Parietal lobe (tissue), 2 donors: ENCODE data around the gene GNG14. TPM values are rescaled to one million over a fixed set of nuclear protein-coding genes. Genes with fewer than 3 reads are reported as not detected.

Experiments
- small RNA-seq: library from RNA; depleted of rRNA; stranded (forward); fragments of <200 nt; gene quantifications from one replicate; pipeline ENCODE3, GENCODE V24; 2014; ENCODE audit warnings: low replicate concordance
- total RNA-seq: library from RNA; depleted of rRNA; stranded (reverse); fragments of >200 nt; gene quantifications from one replicate; pipeline ENCODE4 v1.2.3, GENCODE V29; 2014

The GNG14 gene
- not detected for total RNA-seq

DNA sequence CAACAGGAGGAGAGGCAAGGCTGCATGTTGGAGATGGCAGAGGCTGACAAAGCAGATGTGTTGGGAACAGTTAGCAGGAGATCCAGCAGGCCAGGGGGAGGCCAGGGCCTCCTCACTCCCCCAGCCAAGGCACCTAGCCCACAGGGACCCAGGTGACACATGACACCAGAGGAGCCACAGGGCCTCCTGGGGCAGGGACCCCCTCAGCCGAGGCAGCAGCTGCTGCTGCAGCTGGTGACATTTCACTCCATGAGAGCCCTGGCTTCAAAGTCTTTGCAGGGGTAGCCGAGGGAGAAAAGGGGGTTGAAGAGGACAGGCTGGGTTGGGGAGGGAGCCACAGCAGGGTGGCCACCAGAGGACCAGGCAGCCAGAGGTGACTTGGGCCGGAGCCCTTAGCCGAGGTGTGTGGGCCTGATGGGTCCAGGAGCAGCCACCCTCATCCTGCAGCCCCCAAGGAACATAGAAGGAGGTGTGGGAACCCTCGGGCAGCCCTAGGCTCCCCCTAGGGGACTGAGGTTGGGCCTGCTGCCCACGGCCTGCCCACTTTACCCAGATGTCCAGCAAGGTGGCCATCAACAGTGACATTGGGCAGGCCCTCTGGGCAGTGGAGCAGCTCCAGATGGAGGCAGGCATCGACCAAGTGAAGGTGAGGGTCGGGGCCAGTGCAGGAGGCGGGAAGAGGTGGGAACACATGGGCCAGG is at the start of gene GNG14:
Gene GNG14 (plus strand): TSS at position 503 of the 701 bp plus-strand sequence. CDS start 51 bp downstream, at position 554.

DNA sequence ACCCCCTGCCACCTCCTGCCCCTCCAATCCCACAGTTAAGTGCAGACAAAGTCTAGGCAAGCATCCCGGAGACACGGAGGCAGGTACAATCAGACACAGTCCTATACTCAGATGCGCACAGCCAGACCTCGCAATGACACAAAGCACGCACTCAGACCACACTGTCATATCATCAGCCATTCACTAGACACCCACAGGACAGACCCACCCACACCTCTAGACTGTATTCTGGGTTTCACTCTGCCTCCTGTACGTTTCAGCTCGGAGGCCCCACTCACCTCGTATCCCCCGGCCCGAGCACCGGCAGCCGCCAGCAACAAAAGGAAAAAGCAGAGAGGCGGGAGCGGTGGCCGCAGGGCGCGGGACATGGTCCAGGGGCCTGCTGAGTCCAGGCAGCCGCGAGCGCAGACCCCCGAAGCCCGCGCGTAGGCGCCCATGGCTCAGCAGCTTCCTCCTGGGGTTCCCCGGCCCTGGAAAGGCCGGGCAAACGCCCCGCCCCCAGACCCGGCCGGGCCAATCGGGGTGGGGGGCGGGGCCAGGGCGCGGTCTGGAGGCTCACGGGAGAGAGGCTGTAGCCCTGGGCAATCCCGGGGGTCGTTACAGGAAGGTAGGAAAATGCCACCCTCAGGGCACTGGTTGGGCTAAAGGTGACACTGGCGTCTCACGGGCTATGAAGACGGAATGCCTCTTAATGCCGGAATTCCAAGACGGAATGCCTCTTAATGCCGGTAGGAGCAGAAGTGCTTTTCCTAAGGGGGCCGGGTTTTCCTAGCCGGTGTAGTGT is 21.3 kb upstream of the GNG14 start, which contains the start of the genes MAN2B1 and WDR83:
Gene MAN2B1 (minus strand): TSS at position 478 of the 784 bp plus-strand sequence. CDS start 41 bp downstream, at position 437.
Gene WDR83 (plus strand): TSS at position 543 of the 784 bp plus-strand sequence. CDS start 2,984 bp downstream, outside the sequence.

DNA sequence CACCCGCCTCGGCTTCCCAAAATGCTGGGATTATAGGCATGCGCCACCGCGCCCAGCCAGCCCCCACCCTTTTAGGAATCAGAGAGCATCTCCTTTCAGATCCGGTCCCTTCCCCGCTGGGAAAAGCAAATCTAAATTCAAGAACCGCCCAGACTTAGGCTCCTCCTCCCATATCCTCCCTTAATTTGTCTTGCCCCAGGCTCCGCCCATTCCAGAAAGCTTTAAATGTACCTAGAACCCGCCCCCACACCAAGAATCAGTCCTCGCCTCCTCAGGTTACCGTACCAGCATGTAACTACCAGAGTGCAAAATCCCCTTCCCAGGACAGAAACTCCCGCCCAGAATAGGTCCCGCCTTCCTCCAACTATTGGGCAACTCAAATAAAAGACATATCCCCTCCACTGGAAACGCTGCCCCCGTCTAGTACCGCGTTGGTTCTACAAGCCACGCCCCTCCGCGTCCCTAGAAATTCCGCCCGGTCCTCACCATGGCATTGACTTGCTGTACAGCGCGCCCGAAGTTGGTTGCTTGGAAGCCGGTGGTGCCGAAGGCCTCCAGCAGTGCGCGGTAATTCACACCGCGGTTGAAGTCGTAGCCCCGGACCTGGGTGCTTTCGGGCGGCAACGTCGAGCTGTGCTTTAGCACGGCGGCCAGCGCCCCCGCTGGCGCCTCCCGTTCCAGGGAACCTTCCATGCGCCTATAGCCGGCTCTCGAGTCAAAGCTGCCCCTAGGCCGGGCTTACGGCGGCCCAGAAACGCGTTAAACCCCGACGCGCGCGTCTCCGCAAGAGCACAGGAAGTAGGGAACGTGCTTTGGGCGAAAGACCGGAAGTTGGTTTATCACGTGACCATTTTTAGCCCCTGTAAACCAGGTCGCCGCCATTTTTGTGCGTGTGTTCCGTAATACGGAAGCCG is 6.5 kb upstream of the GNG14 start, which contains the start of gene DHPS:
Gene DHPS (minus strand): TSS at position 807 of the 914 bp plus-strand sequence. CDS start 114 bp downstream, at position 693.

DNA sequence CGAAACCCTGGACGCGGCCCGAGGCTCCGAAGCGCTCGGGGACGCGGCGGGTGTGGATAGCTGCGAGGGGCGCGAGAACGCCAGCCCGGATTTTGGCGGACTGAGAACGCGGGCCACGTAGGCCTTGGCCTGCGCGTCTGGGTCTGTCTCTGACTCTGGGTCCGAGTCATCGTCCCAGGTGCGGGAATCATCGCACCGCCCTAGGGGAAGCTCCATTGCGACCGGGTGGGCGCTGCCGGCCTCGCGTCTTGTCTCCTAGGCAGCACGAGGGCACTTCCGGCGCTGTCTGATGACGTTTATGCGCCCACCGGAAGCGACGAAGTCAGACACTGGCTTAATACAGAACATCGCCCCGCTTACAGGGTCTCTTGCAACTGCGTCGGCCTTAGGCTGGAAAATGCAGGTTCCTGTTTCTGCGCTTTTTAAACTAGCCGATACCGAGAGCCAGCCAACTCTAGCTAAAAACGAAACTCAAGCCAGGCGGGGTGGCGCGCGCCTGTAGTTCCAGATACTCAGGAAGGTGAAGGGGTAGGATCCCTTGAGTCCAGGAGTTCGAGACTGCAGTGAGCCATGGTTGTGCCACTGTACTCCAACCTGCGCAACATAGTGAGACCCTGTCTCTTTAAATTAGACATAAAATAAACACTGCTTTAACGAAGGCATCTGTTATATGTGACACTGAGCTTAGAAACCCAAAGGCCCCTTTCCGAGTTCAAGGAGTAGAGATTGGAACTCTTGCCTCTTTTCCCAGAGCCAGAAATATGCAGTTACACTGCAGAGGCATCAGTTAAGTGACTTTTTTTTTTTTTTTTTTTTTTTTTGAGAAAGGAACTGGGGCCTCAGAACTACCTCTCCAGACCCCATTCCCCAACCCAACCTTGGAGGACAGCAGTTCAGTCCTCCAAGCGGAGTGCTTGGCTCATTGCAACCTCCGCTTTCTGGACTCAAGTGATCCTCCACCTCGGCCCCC is 8.9 kb downstream of the GNG14 start, which contains the start of gene FBXW9:
Gene FBXW9 (minus strand): TSS at position 266 of the 970 bp plus-strand sequence. CDS start 50 bp downstream, at position 216.

DNA sequence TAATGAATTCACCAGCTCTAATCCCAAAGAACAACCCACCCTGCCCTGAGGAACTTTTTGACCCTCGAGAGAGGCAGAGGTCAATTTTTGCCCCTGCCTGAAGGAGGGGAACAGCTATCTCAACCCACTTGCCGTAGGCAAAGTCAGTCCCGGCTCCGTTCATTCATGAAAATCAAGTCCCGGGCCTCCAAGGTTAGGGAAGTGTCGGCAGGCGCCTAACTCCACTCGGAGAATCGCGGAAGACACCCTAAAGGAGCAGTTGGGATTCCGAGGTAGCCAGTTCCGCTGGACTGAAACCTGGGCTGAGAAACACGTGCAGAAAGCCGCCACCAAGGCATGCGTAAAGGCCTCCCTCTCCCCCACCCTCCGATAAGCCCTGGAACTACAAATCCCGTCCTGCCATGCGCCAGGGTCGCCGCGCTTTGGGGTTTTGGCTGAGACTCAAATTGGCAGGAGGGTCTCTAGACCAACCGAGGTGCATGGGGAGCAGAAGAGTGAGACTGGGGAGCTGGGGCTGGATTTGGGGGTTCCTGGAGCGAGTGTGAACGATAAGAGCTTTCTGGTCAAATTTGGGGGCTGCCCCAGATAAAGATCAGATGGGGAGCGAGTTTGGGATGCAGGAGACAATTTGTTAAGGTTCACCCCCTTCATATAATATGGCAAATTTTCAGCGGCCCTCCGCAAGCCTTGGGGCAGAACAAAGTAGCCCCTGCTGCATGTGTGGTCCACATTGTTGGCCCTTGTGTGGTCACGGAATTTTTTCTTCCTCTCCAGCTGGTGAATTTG is 36.0 kb downstream of the GNG14 start, which contains the start of gene TNPO2:
Gene TNPO2 (minus strand): TSS at position 292 of the 786 bp plus-strand sequence. CDS start 2,955 bp downstream, outside the sequence.

DNA sequence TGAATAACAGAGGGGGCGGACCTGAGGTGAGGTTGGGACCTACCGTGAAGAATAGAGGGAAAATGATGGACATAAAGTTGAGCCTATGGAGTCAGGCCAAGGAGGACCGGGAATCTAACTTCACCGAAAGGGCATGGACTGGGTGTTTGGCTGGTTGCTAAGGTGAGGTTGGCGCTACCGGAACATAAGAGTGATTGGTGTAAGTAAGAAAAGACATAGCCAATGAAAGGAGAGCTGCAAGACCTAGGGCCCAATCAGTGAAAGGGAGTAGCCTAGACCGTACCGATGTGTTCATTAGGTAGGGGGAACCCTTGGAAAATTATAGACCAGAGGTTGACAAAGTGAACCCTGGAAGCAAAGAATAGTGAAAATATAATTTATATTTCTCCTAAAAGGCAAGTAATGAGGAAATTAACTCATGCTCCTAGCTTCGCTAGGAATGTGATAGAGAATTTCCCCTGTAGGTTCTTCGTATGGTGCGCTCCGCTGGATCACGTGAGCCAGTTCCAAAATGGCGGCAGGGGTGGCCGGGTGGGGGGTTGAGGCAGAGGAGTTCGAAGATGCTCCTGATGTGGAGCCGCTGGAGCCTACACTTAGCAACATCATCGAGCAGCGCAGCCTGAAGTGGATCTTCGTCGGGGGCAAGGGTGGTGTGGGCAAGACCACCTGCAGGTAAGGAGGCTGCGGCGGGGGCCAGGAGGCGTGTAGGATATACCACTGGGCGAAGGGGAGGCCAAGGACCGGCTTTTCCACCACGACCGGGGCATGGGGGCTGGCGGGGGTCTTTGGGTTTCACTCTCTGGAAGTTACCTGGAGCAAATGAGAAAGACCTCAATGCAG is 49.4 kb downstream of the GNG14 start, which contains the start of gene GET3:
Gene GET3 (plus strand): TSS at position 503 of the 840 bp plus-strand sequence. CDS start 9 bp downstream, at position 512.

Small RNAs within 50 kb of the gene (small RNA-seq; reads per million reads assigned to genes)
- 33.4 reads per million, percentile 93 among the genes with 10 or more reads in this experiment for gene SNORD41

Other genes starting within 250 kb of the GNG14 start
- gene ZNF443, start 247.0 kb upstream of the GNG14 start, total RNA-seq = 25.0 TPM
- 32.6 TPM for gene ZNF709, start 203.2 kb upstream of the GNG14 start, total RNA-seq
- 36.9 TPM for gene ZNF564, start 136.5 kb upstream of the GNG14 start, total RNA-seq
- 21.6 TPM for gene ZNF490, start 77.2 kb upstream of the GNG14 start, total RNA-seq
- gene ZNF791, start 77.1 kb upstream of the GNG14 start, total RNA-seq = 29.1 TPM
- 13.8 TPM for gene MAN2B1, start 21.3 kb upstream of the GNG14 start, total RNA-seq
- gene WDR83, start 21.2 kb upstream of the GNG14 start, total RNA-seq = 14.4 TPM
- gene DHPS, start 6.1 kb upstream of the GNG14 start, total RNA-seq = 110 TPM
- 8.1 TPM for gene FBXW9, start 8.6 kb downstream of the GNG14 start, total RNA-seq
- 90.1 TPM for gene TNPO2, start 35.9 kb downstream of the GNG14 start, total RNA-seq
- gene TRIR, start 46.7 kb downstream of the GNG14 start, total RNA-seq = 157 TPM
- 45.4 TPM for gene GET3, start 49.5 kb downstream of the GNG14 start, total RNA-seq
- gene BEST2, start 63.8 kb downstream of the GNG14 start, total RNA-seq = not detected
- 35.4 TPM for gene HOOK2, start 87.6 kb downstream of the GNG14 start, total RNA-seq
- gene JUNB, start 103.5 kb downstream of the GNG14 start, total RNA-seq = 10.3 TPM
- 189 TPM for gene PRDX2, start 113.8 kb downstream of the GNG14 start, total RNA-seq
- not detected for gene THSD8, start 114.1 kb downstream of the GNG14 start, total RNA-seq
- 16.9 TPM for gene RNASEH2A, start 118.6 kb downstream of the GNG14 start, total RNA-seq
- gene RTBDN, start 146.6 kb downstream of the GNG14 start, total RNA-seq = 2.2 TPM
- 131 TPM for gene MAST1, start 150.5 kb downstream of the GNG14 start, total RNA-seq
- gene DNASE2, start 193.5 kb downstream of the GNG14 start, total RNA-seq = 2.5 TPM
- 0.31 TPM for gene KLF1, start 199.2 kb downstream of the GNG14 start, total RNA-seq
- 25.7 TPM for gene GCDH, start 203.2 kb downstream of the GNG14 start, total RNA-seq
- not detected for gene SYCE2, start 231.3 kb downstream of the GNG14 start, total RNA-seq
- gene FARSA, start 245.7 kb downstream of the GNG14 start, total RNA-seq = 55.7 TPM